Endothelial cell of umbilical vein (primary cell): ENCODE measurements around the gene IGF2BP2. TPM values are rescaled to one million over a fixed set of nuclear protein-coding genes. Genes with fewer than 3 reads are reported as not detected.

ENCODE experiments used
- BruUV-seq: library from RNA; stranded (reverse); fragments of 400-500 nt; replicated peaks from 2 replicates; lab custom pipeline; 2021; lab: Mats Ljungman, UMichigan
- CTCF ChIA-PET: fragments of 300-600, 350-600 bp; sonication (Branson Sonifier 250); formaldehyde crosslinking; loops from one replicate; lab custom pipeline; 2021; ENCODE audit warnings: antibody characterized with exemption, inconsistent platforms; lab: Charles Lee
- POLR2A ChIA-PET: fragments of 300-600, 350-600 bp; sonication (Branson Sonifier 250); formaldehyde crosslinking; loops from one replicate; lab custom pipeline; 2021; ENCODE audit warnings: antibody characterized with exemption, inconsistent platforms; lab: Charles Lee
- DNase-seq: peaks from one replicate; pipeline ENCODE4 v3.0.0-alpha.2; 2011; ENCODE audit warnings: low read depth, low spot score
- FAIRE-seq: peaks from 2 replicates; lab custom pipeline; 2011; peaks lifted over from hg19 to GRCh38; lab: Jason Lieb, UNC
- H2AFZ ChIP-seq: 2 replicates; pipeline ENCODE4 v1.6.0; 2012; ENCODE audit warnings: low read depth, low read length, control low read depth, inconsistent platforms
- H3K27ac ChIP-seq: 2 replicates; pipeline ENCODE4 v1.5.1; 2011; ENCODE audit warnings: low read depth, mild to moderate bottlenecking, control low read depth, low read length, moderate library complexity; ENCODE audit not compliant: insufficient read depth
- H3K27me3 ChIP-seq, 2 experiments: 2 replicates each; pipeline versions ENCODE4 v1.6.0 to v1.6.1; 2011; ENCODE audit warnings: low read length in 2 of 2, mixed read lengths in 1 of 2; ENCODE audit not compliant: control insufficient read depth in 2 of 2, insufficient read depth in 2 of 2
- H3K36me3 ChIP-seq, 2 experiments: 2 replicates in 1 of 2; 3 replicates in 1 of 2; pipeline ENCODE4 v1.5.1; 2011; ENCODE audit warnings: low read length in 2 of 2, mild to moderate bottlenecking in 1 of 2, moderate library complexity in 1 of 2; ENCODE audit not compliant: control insufficient read depth in 2 of 2, insufficient read depth in 2 of 2; ENCODE audit errors: extremely low read depth in 1 of 2
- H3K4me1 ChIP-seq: 3 replicates; pipeline ENCODE4 v1.5.1; 2011; ENCODE audit warnings: mild to moderate bottlenecking, low read length; ENCODE audit not compliant: control insufficient read depth, insufficient read depth; ENCODE audit errors: extremely low read depth
- H3K4me2 ChIP-seq: 2 replicates; pipeline ENCODE4 v1.6.1; 2011; ENCODE audit warnings: low read length, control low read depth, mixed read lengths; ENCODE audit not compliant: insufficient read depth
- H3K4me3 ChIP-seq, 3 experiments: fragments of 200-600 bp in 1 of 3; sonication (generic), shearing (Covaris generic) in 1 of 3; replicated peaks in 1 of 3; 2 replicates each; pipeline ENCODE4 v1.5.1; 2011 to 2016; ENCODE audit warnings: control low read depth in 3 of 3, low read length in 3 of 3, mild to moderate bottlenecking in 2 of 3, inconsistent platforms in 1 of 3, low read depth in 1 of 3, moderate library complexity in 1 of 3; ENCODE audit not compliant: insufficient read depth in 1 of 3
- H3K79me2 ChIP-seq: 2 replicates; pipeline ENCODE4 v1.6.0; 2012; ENCODE audit warnings: low read length, inconsistent platforms; ENCODE audit not compliant: control insufficient read depth, insufficient read depth
- H3K9ac ChIP-seq: replicated peaks from 2 replicates; pipeline ENCODE3; 2011; ENCODE audit warnings: low read length, control low read depth; ENCODE audit not compliant: insufficient read depth; ENCODE audit errors: extremely low read depth
- H3K9me1 ChIP-seq: replicated peaks from 3 replicates; pipeline ENCODE4 v1.6.0; 2011; ENCODE audit warnings: mild to moderate bottlenecking, low read length; ENCODE audit not compliant: control insufficient read depth, insufficient read depth; ENCODE audit errors: extremely low read depth
- H3K9me3 ChIP-seq: replicated peaks from 2 replicates; pipeline ENCODE4 v1.5.1; 2012; ENCODE audit warnings: low read length, inconsistent platforms; ENCODE audit not compliant: control insufficient read depth, insufficient read depth
- H4K20me1 ChIP-seq: replicated peaks from 2 replicates; pipeline ENCODE3; 2011; ENCODE audit warnings: mild to moderate bottlenecking, low read length; ENCODE audit not compliant: control insufficient read depth, insufficient read depth; ENCODE audit errors: extremely low read depth
- CTCF ChIP-seq, 2 donors: IDR thresholded peaks; 1 replicate in 1 of 2; 2 replicates in 1 of 2; pipeline ENCODE4 v1.5.1; 2011; ENCODE audit warnings: low read length in 2 of 2, mild to moderate bottlenecking in 2 of 2, moderate library complexity in 2 of 2, control low read depth in 1 of 2, inconsistent platforms in 1 of 2, low read depth in 1 of 2; ENCODE audit not compliant: insufficient read depth in 1 of 2; ENCODE audit errors: extremely low read depth in 1 of 2
- FOS ChIP-seq: IDR thresholded peaks from 2 replicates; pipeline ENCODE4 v1.6.1; 2011; ENCODE audit warnings: mild to moderate bottlenecking, low read length, moderate library complexity, borderline replicate concordance; ENCODE audit not compliant: insufficient read depth
- GATA2 ChIP-seq: IDR thresholded peaks from 2 replicates; pipeline ENCODE4 v1.7.0; 2011; ENCODE audit warnings: low read depth, mild to moderate bottlenecking, moderate library complexity, mixed read lengths, low read length; ENCODE audit not compliant: insufficient read length, insufficient read depth
- POLR2A ChIP-seq: IDR thresholded peaks from 2 replicates; pipeline ENCODE4 v1.6.1; 2012; ENCODE audit warnings: low read depth, mild to moderate bottlenecking, control low read depth, low read length
- POLR2AphosphoS5 ChIP-seq: IDR thresholded peaks from 2 replicates; pipeline ENCODE4 v1.6.1; 2012; ENCODE audit warnings: low read depth, mild to moderate bottlenecking, control low read depth, low read length, moderate library complexity; ENCODE audit not compliant: insufficient read depth
- dilution Hi-C: fragments of 300-500 bp; cut with MboI; formaldehyde crosslinking; loops from one replicate; pipeline ENCODE4 v1.15.0; 2019; ENCODE audit warnings: low sequenced_read_pairs; ENCODE audit not compliant: extremely low pct_ligation_motif_present
- intact Hi-C: fragments of 100-400 bp; cut with micrococcal nuclease; formaldehyde crosslinking; loops from one replicate; pipeline ENCODE4 v1.10.0; 2022
- polyA plus RNA-seq, 4 experiments: library from polyadenylated mRNA; depleted of rRNA in 3 of 4; stranded (reverse) in 3 of 4; unstranded in 1 of 4; fragments of >200 nt; gene quantifications; 2 replicates each; pipeline versions ENCODE4 v1.2.1 to v1.2.3, GENCODE V29; 2011 to 2012; ENCODE audit warnings: missing spikeins in 1 of 4
- total RNA-seq: library from RNA; stranded (reverse); gene quantifications from 2 replicates; pipeline ENCODE4 v1.2.3, GENCODE V29; 2021

The IGF2BP2 gene
- total and polyA plus RNA-seq, 2 donors (not counting 3 experiments of a cell fraction or from before 2014, with no cell fraction given): 10.7 to 130 TPM

- no peak overlapping the region for H3K9ac ChIP-seq
- no peaks in the 10 kb centered on the region for H3K9me1 ChIP-seq
- no peak overlapping the region for H2AFZ ChIP-seq
- H3K9me3 ChIP-seq: no peaks in the 10 kb centered on the region
- H3K79me2 ChIP-seq: no peaks in the 10 kb centered on the region
- intact Hi-C loops: loop anchor here (10.0 kb wide), 1 partner anchor 891 kb away; the partner anchor contains the start of gene CRYGS
- H3K4me1 ChIP-seq: peaks cover 39% of the 10 kb centered on the region
- H3K4me2 ChIP-seq: no peak overlapping the region
- TF ChIP-seq POLR2A: no peak
- TF ChIP-seq GATA2: no peak
- no peak for TF ChIP-seq FOS
- no peak for TF ChIP-seq CTCF (IDR thresholded peaks at IDR 0.05; ENCODE audit: extremely low read depth in 1 of 2, insufficient read depth in 1 of 2, low read depth in 1 of 2, low read length in 2 of 2)
- TF ChIP-seq POLR2AphosphoS5: no peak
- POLR2A ChIA-PET: no interaction called here
- CTCF ChIA-PET: no interaction called here
- H3K27me3 ChIP-seq: no peaks in the 10 kb centered on the region
- no peak overlapping the region for H3K27ac ChIP-seq
- dilution Hi-C loops: no loop called here
- FAIRE-seq: no peak
- no peak for DNase-seq
- H3K36me3 ChIP-seq: peaks cover 16 to 42% of the 10 kb centered on the region in 2 experiments
- no peak overlapping the region for H3K4me3 ChIP-seq
- BruUV-seq: no TSS peak
- no peaks in the 10 kb centered on the region for H4K20me1 ChIP-seq
Observed at GRCh38 chr3:185653949-185654757, 170.7 kb downstream of the IGF2BP2 start.
